ENCODE data around the gene ANKS1B. TPM values are rescaled to one million over a fixed set of nuclear protein-coding genes. Genes with fewer than 3 reads are reported as not detected.

Gene ANKS1B
- total RNA-seq, 2 donors from 2014 or later, result not detected

DNA sequence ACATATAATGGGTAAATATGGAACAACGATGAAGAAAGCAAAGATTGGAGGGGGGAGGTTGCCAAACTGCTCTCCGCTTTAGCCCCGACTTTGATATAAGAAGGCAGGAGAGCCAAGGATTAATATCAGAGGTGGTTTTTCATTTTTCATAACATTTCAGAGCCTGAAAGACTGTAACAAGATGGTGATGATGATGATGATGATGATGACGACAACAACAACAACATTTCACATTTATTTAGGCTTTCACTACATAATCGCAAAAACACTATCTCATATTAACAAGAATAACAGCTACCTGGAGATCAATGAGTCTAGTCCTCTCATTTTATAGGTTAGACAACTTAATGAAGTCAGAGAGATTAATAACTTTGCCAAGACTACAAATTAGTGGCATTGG lies 86.1 kb downstream of the ANKS1B start:
- H3K36me3 Mint-ChIP-seq, result peaks cover 4% of the 10 kb centered on the region
- no peak for DNase-seq (ENCODE audit: low spot score)
- no peak overlapping the region for H3K27ac Mint-ChIP-seq
- no peak for ATAC-seq
- H3K9me3 Mint-ChIP-seq, result peaks cover 4% of the 10 kb centered on the region
- no peak overlapping the region for H3K4me3 Mint-ChIP-seq
- no peaks in the 10 kb centered on the region for H3K4me1 Mint-ChIP-seq (ENCODE audit: low read depth in 2 of 2)
- no peaks in the 10 kb centered on the region for H3K27me3 Mint-ChIP-seq

- no peak for ATAC-seq
- no peak overlapping the region for H3K27ac Mint-ChIP-seq
- DNase-seq (ENCODE audit: low spot score), result no peak
- H3K4me3 Mint-ChIP-seq, result no peak overlapping the region
- no peaks in the 10 kb centered on the region for H3K27me3 Mint-ChIP-seq
- peaks cover 12% of the 10 kb centered on the region for H3K9me3 Mint-ChIP-seq
- H3K36me3 Mint-ChIP-seq, result no peaks in the 10 kb centered on the region
- no peaks in the 10 kb centered on the region for H3K4me1 Mint-ChIP-seq (ENCODE audit: low read depth in 2 of 2)
Measured at GRCh38 chr12:99879439-99879838, 105.3 kb downstream of the ANKS1B start.

DNA sequence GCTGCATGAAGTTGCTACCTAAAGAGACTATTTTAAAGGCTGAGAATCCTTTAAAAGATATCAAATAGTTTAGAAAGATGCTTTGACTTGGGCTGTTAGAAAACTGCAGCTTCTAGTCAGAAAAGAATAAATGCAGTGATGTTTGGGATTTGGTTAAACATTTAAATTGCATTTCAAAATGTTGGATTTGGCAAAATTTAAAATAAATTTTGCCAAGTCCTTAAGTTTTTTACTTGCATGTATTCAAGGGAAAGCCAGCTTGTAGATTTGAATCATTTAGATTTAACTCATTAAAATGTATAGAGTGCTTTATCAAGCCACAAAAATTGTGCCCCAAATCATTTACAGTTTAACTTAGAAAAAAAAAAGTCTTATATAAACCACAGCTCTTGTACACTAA lies 109.7 kb downstream of the ANKS1B start:
- ATAC-seq (no peak), DNase-seq (ENCODE audit: low spot score) (no peak)
- H3K4me3 Mint-ChIP-seq, result no peak overlapping the region
- no peaks in the 10 kb centered on the region for H3K27me3 Mint-ChIP-seq
- H3K27ac Mint-ChIP-seq, result no peak overlapping the region
- H3K9me3 Mint-ChIP-seq, result peaks cover 7% of the 10 kb centered on the region
- no peaks in the 10 kb centered on the region for H3K4me1 Mint-ChIP-seq (ENCODE audit: low read depth in 2 of 2)
- no peaks in the 10 kb centered on the region for H3K36me3 Mint-ChIP-seq

DNA sequence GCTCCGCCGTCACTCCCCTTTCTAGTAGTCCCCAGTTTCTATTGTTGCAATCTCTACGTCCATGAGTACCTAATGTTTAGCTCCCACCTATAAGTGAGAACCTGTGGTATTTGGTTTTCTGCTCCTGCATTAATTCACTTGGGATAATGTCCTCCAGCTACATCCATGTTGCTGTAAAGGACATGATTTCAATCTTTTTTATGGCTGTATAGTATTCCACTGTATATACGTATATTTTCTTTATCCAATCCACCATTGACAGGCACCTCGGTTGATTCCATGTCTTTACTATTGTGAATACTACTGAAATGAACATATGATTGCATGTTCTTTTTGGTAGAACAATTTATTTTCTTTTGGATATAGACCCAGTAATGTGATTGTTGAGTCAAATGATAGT lies 114.7 kb downstream of the ANKS1B start:
- no peak for DNase-seq (ENCODE audit: low spot score)
- Mint-ChIP-seq H3K4me3 (no peak overlapping the region), H3K27me3 (no peaks in the 10 kb centered on the region), H3K4me1 (ENCODE audit: low read depth in 2 of 2) (no peaks in the 10 kb centered on the region), H3K36me3 (no peaks in the 10 kb centered on the region), H3K9me3 (peaks cover 4% of the 10 kb centered on the region), H3K27ac (no peak overlapping the region)
- ATAC-seq, result no peak

DNA sequence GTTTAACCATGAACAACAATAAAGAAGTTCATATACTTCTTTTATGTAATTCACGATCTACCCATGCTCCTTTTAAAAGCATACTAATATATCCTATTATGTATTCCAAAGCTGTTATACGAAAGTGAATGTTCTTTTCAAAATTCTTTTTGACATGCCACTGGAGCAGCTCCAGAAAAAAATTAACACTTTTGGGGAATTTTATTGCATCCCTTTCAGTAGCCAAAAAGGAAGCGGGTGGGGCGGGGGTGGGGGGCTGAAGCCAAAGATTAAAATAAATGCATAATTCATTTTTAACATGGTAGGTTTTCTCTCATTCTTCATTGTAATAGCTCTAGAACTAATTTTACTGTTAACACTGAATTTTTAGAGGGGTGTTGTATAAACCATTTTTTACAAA lies 123.0 kb downstream of the ANKS1B start:
- Mint-ChIP-seq H3K27me3 (no peaks in the 10 kb centered on the region), H3K27ac (no peak overlapping the region), H3K36me3 (no peaks in the 10 kb centered on the region), H3K9me3 (peaks cover 9% of the 10 kb centered on the region), H3K4me3 (no peak overlapping the region), H3K4me1 (ENCODE audit: low read depth in 2 of 2) (no peaks in the 10 kb centered on the region)
- ATAC-seq (no peak), DNase-seq (ENCODE audit: low spot score) (no peak)

DNA sequence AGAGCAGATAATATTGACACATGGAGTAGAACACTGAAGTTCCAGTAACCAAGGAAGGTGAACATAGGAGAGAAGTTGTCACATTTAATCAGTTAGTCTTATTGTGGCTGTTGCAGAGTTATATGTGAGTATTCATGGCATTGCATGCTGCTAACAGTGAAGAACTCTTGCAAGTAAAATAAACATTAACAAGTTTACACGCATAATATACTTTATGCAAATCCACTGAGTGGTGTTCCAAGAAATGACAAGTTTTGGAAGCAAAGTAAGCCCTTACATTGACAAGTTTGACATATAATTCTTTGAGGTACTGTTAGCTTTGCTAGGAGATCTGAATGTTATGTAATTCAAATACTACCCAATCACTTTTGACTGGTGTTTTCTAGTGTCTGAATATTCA lies 125.6 kb downstream of the ANKS1B start:
- no peak for DNase-seq (ENCODE audit: low spot score)
- peaks cover 4% of the 10 kb centered on the region for H3K36me3 Mint-ChIP-seq
- H3K27me3 Mint-ChIP-seq, result no peaks in the 10 kb centered on the region
- no peak overlapping the region for H3K4me3 Mint-ChIP-seq
- no peaks in the 10 kb centered on the region for H3K4me1 Mint-ChIP-seq (ENCODE audit: low read depth in 2 of 2)
- peaks cover 19% of the 10 kb centered on the region for H3K9me3 Mint-ChIP-seq
- H3K27ac Mint-ChIP-seq, result no peak overlapping the region
- ATAC-seq, result no peak

DNA sequence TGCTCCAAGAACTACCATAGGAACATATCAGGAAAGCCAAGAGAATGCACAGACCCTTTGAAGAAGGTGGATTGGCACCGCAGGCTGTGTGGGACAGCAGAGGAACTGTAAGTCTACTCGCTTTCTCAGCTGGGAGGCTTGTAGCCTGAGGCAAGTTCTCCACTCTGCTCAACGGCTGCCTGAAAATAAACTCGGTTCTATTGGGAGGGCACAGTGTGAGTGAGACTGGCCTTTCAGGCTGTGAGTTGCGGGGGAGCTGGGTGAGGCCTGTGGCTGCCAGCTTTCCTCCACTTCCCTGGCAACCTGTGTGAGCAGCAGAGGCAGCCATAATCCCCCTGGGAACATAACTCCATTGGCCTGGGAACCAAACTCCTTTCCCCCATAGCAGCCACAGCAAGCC lies 132.1 kb downstream of the ANKS1B start:
- peaks cover 4% of the 10 kb centered on the region for H3K36me3 Mint-ChIP-seq
- H3K27ac Mint-ChIP-seq, result no peak overlapping the region
- no peaks in the 10 kb centered on the region for H3K27me3 Mint-ChIP-seq
- no peak for DNase-seq (ENCODE audit: low spot score)
- no peak overlapping the region for H3K4me3 Mint-ChIP-seq
- peaks cover 23% of the 10 kb centered on the region for H3K9me3 Mint-ChIP-seq
- no peak for ATAC-seq
- H3K4me1 Mint-ChIP-seq (ENCODE audit: low read depth in 2 of 2), result no peaks in the 10 kb centered on the region

DNA sequence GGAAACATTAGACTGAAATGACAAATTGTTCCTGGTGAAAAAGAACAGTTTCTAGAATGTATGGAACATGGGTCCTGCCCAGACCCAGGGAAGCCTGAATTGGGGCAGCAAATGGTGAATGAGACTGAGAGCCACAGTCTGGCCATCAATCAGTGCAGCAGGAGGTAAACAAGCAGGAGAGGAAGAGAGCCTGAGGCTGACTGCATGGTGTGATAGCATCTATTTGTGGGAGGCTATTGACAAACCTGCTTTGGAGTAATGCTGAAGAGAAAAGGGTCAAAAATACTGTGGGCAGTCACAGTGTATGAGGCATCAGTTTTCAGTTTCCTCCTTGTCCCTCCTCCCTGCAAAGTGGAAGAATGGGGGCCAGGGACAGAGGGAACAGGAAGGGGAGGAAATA lies 136.8 kb downstream of the ANKS1B start:
- ATAC-seq (no peak), DNase-seq (ENCODE audit: low spot score) (no peak)
- Mint-ChIP-seq H3K4me1 (ENCODE audit: low read depth in 2 of 2) (no peaks in the 10 kb centered on the region), H3K4me3 (no peak overlapping the region), H3K36me3 (no peaks in the 10 kb centered on the region), H3K27me3 (no peaks in the 10 kb centered on the region), H3K9me3 (peaks cover 21% of the 10 kb centered on the region), H3K27ac (no peak overlapping the region)

DNA sequence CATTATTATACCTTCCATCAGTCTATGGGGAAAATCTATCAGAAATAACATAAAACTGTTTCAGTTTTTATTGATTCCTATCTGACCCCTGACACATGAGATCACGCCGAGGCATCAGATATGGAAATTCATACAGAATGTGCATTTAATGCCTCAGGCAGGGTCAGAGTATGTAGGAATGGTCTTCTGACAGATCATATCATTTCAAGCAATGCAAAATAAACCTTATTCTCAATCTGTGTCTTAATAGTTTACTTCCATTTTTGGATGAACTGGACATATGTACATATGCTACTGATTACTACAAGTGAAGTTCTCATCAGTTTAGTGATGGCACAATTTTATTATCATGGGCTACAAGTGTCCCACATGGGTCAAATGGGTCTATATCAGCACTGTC lies 150.0 kb downstream of the ANKS1B start:
- Mint-ChIP-seq H3K9me3 (peaks cover 3% of the 10 kb centered on the region), H3K27me3 (no peaks in the 10 kb centered on the region), H3K36me3 (no peaks in the 10 kb centered on the region), H3K4me1 (ENCODE audit: low read depth in 2 of 2) (no peaks in the 10 kb centered on the region), H3K4me3 (no peak overlapping the region), H3K27ac (no peak overlapping the region)
- DNase-seq (ENCODE audit: low spot score) (no peak), ATAC-seq (no peak)

GRCh38 chr12:99833397-99833796 lies 151.3 kb downstream of the ANKS1B start:
- no peaks in the 10 kb centered on the region for H3K36me3 Mint-ChIP-seq
- no peak overlapping the region for H3K27ac Mint-ChIP-seq
- H3K4me3 Mint-ChIP-seq, result no peak overlapping the region
- ATAC-seq (no peak), DNase-seq (ENCODE audit: low spot score) (no peak)
- H3K9me3 Mint-ChIP-seq, result peaks cover 3% of the 10 kb centered on the region
- no peaks in the 10 kb centered on the region for H3K27me3 Mint-ChIP-seq
- H3K4me1 Mint-ChIP-seq (ENCODE audit: low read depth in 2 of 2), result no peaks in the 10 kb centered on the region

- Mint-ChIP-seq H3K4me3 (no peak overlapping the region), H3K27ac (no peak overlapping the region), H3K27me3 (no peaks in the 10 kb centered on the region), H3K9me3 (peaks cover 3% of the 10 kb centered on the region), H3K4me1 (ENCODE audit: low read depth in 2 of 2) (no peaks in the 10 kb centered on the region), H3K36me3 (no peaks in the 10 kb centered on the region)
- no peak for DNase-seq (ENCODE audit: low spot score)
- ATAC-seq, result no peak
Measured at GRCh38 chr12:99824900-99825542, 159.7 kb downstream of the ANKS1B start.

GRCh38 chr12:99822273-99822672 lies 162.5 kb downstream of the ANKS1B start:
- H3K4me3 Mint-ChIP-seq, result no peak overlapping the region

GRCh38 chr12:99810718-99811593 lies 173.8 kb downstream of the ANKS1B start:
- Mint-ChIP-seq H3K4me3 (no peak overlapping the region), H3K27me3 (no peaks in the 10 kb centered on the region)
- DNase-seq (ENCODE audit: low spot score), result no peak

More at GRCh38 chr12:99822273-99822672, 162.5 kb downstream of the ANKS1B start:
- Mint-ChIP-seq H3K27me3 (no peaks in the 10 kb centered on the region), H3K36me3 (no peaks in the 10 kb centered on the region), H3K4me1 (ENCODE audit: low read depth in 2 of 2) (no peaks in the 10 kb centered on the region), H3K27ac (no peak overlapping the region), H3K9me3 (peaks cover 3% of the 10 kb centered on the region)
- DNase-seq (ENCODE audit: low spot score) (no peak), ATAC-seq (no peak)

GRCh38 chr12:99809909-99810308 lies 174.8 kb downstream of the ANKS1B start:
- DNase-seq (ENCODE audit: low spot score), result no peak
- no peaks in the 10 kb centered on the region for H3K4me1 Mint-ChIP-seq (ENCODE audit: low read depth in 2 of 2)

More at GRCh38 chr12:99810718-99811593, 173.8 kb downstream of the ANKS1B start:
- H3K9me3 Mint-ChIP-seq, result no peaks in the 10 kb centered on the region
- no peaks in the 10 kb centered on the region for H3K4me1 Mint-ChIP-seq (ENCODE audit: low read depth in 2 of 2)
- H3K36me3 Mint-ChIP-seq, result no peaks in the 10 kb centered on the region
- no peak overlapping the region for H3K27ac Mint-ChIP-seq
- no peak for ATAC-seq

More at GRCh38 chr12:99809909-99810308, 174.8 kb downstream of the ANKS1B start:
- peaks cover 1% of the 10 kb centered on the region for H3K9me3 Mint-ChIP-seq
- ATAC-seq, result no peak
- no peaks in the 10 kb centered on the region for H3K27me3 Mint-ChIP-seq
- no peak overlapping the region for H3K4me3 Mint-ChIP-seq
- H3K36me3 Mint-ChIP-seq, result no peaks in the 10 kb centered on the region
- H3K27ac Mint-ChIP-seq, result no peak overlapping the region

Measured in natural killer cell treated with Interleukin-12 subunit alpha and Interleukin-12 subunit beta and Interleukin-15 and Interleukin-18, amount 100 ng/mL, for 72 hours (primary cell).